ENCODE measurements around the gene C1orf74. TPM values are rescaled to one million over a fixed set of nuclear protein-coding genes. Genes with fewer than 3 reads are reported as not detected.

C1orf74 gene
- 1.0 TPM for total RNA-seq

- Histone ChIP-seq H3K4me3 (ENCODE audit: low read length) (peak within 1 kb of the TSS; percentile 68), H3K27me3 (ENCODE audit: insufficient read depth, low read length) (no peaks in the 10 kb centered on the region), H3K4me1 (ENCODE audit: insufficient read depth, low read length) (peaks cover 20% of the 10 kb centered on the region), H3K9me3 (ENCODE audit: low read depth, low read length) (no peaks in the 10 kb centered on the region)
These were observed at the start of gene C1orf74 for GRCh38 chr1:209784265-209785169. Gene C1orf74 (minus strand): TSS chr1:209784559. CDS start chr1:209783634, 925 bp downstream.

DNA sequence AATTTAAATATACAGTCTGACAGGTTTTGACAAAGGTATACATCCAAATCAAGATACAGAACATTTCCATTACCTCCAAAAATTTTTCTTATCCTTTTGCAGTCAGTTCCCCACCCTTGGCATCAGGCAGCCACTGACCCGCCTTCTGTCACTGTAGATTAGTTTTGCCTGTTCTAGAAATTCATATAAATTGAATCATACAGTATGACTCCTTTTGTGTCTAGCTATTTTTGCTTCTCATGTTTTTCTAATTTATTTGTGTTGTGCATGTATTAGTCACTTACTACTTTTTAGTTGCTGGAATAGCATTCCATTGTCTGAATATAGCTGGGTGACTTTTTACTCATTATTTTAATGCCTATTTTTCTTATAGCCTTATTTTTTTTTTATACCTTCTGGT lies 47.3 kb upstream of the C1orf74 start:
- Histone ChIP-seq H3K4me1 (ENCODE audit: insufficient read depth, low read length) (peaks cover 16% of the 10 kb centered on the region), H3K4me3 (ENCODE audit: low read length) (no peak overlapping the region), H3K27me3 (ENCODE audit: insufficient read depth, low read length) (no peaks in the 10 kb centered on the region)

DNA sequence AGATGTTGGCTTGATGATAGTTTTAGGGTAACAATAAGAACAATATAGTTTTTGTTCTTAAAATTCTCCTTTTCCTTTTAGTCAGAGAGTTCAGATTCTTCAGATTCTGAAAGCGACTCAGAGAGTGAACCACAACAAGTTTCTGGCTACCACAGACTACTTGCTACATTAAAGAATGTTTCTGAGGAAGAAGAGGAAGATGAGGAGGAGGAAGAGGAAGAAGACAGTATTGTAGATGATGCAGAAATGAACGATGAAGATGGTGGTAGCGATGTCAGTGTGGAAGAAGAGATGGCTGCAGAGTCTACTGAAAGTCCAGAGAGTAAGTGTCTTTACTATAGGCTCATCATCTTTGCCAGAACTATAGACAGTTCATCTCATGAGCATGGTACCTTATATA lies 46.4 kb upstream of the C1orf74 start:
- Histone ChIP-seq H3K27me3 (ENCODE audit: insufficient read depth, low read length) (no peaks in the 10 kb centered on the region), H3K4me1 (ENCODE audit: insufficient read depth, low read length) (peaks cover 16% of the 10 kb centered on the region), H3K9me3 (ENCODE audit: low read depth, low read length) (no peaks in the 10 kb centered on the region), H3K4me3 (ENCODE audit: low read length) (no peak overlapping the region)

More for the DNA sequence above, 47.3 kb upstream of the C1orf74 start:
- no peaks in the 10 kb centered on the region for H3K9me3 ChIP-seq (ENCODE audit: low read depth, low read length)

GRCh38 chr1:209829716-209830115 lies 45.4 kb upstream of the C1orf74 start:
- H3K9me3 ChIP-seq (ENCODE audit: low read depth, low read length), result no peaks in the 10 kb centered on the region
- H3K27me3 ChIP-seq (ENCODE audit: insufficient read depth, low read length), result peaks cover 2% of the 10 kb centered on the region
- peaks cover 16% of the 10 kb centered on the region for H3K4me1 ChIP-seq (ENCODE audit: insufficient read depth, low read length)
- no peak overlapping the region for H3K4me3 ChIP-seq (ENCODE audit: low read length)

DNA sequence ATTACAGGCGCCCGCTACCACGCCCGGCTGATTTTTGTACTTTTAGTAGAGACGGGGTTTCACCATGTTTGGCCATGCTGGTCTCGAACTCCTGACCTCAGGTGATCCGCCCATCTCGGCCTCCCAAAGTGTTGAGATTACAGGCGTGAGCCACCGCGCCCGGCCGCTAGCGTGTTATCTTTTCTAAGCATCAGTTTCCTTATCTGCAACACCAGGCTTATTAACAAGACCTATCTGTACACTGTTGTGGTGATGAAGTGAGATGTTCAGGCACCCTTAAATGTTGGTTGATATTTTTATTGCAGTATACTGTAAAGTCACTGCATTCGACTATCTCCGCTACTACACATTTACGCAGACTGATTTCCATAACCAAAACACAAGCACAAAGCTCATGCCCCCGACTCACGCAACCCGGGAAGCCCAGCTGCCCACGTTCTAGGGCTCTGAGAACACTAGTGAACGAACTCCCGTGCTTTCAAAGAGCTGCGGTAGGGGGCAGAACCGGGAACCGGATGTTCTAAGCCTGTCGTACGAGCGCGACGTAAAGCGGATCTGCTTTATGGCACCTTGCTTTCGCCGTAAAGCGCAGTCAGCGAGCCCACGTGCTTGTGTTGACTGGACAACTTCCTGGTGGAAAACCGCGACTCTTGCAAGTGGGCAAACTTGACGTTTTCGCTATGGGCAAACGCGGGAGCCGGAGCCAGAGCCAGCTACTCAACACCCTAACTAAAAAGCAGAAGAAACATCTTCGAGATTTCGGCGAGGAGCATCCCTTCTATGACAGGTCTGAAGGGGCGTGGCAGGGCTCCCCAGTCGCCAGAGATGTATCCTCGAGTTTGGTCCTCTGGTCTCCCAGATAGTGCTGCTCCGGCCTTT lies 43.3 kb upstream of the C1orf74 start, which contains the start of gene UTP25:
Gene UTP25, plus strand, starts transcription at position 589 of the 879 bp plus-strand sequence. Its CDS starts 92 bp downstream, at position 681.
- H3K27me3 ChIP-seq (ENCODE audit: insufficient read depth, low read length), result peaks cover 5% of the 10 kb centered on the region
- H3K4me3 ChIP-seq (ENCODE audit: low read length), result peak within 1 kb of the TSS; percentile 64
- peaks cover 16% of the 10 kb centered on the region for H3K4me1 ChIP-seq (ENCODE audit: insufficient read depth, low read length)
- H3K9me3 ChIP-seq (ENCODE audit: low read depth, low read length), result no peaks in the 10 kb centered on the region

GRCh38 chr1:209825591-209826434 lies 41.5 kb upstream of the C1orf74 start:
- H3K4me1 ChIP-seq (ENCODE audit: insufficient read depth, low read length), result peaks cover 16% of the 10 kb centered on the region
- peaks cover 8% of the 10 kb centered on the region for H3K27me3 ChIP-seq (ENCODE audit: insufficient read depth, low read length)
- H3K9me3 ChIP-seq (ENCODE audit: low read depth, low read length), result no peaks in the 10 kb centered on the region
- no peak overlapping the region for H3K4me3 ChIP-seq (ENCODE audit: low read length)

DNA sequence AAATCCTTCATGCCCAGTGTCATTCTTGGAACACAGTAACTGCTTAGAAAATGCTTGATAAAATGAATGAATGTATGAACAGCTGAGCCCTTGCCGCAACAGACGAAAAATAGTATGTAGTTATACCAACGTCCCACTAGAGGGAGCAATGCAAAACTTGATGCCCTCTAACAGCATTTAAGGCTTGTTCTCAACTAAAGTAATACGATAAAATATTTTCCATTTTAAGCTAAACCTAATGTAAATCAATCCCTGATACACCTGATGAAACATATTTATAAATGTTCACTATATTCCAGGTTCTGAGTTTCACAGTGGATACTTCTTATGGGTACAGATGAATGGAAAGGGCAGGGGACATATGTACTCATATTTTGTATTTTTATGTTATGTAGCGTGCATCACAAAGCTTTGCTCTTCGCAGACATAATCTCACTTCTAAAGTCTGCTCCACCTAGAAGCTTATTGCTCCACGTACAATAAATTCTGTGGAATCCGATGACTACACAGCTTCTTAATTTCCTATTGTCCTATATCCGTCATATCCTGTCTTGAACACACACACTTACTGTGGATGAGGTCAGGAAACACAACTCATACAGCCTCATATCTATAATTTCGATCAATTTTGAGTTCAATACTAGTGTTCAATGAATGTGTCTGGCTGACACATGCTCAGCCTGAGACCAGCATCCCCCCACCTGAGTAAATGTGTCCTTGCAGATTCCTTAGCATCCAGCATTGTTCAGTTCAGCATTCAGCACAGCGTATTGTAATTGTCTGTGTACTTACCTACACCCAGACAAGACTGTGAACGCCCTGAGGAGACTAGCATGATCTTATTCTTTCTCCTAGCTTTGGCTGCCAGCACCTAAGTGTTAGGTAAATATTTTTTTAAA lies 39.0 kb upstream of the C1orf74 start:
- H3K9me3 ChIP-seq (ENCODE audit: low read depth, low read length), result no peaks in the 10 kb centered on the region
- no peak overlapping the region for H3K4me3 ChIP-seq (ENCODE audit: low read length)
- H3K4me1 ChIP-seq (ENCODE audit: insufficient read depth, low read length), result peaks cover 5% of the 10 kb centered on the region
- H3K27me3 ChIP-seq (ENCODE audit: insufficient read depth, low read length), result peaks cover 18% of the 10 kb centered on the region

DNA sequence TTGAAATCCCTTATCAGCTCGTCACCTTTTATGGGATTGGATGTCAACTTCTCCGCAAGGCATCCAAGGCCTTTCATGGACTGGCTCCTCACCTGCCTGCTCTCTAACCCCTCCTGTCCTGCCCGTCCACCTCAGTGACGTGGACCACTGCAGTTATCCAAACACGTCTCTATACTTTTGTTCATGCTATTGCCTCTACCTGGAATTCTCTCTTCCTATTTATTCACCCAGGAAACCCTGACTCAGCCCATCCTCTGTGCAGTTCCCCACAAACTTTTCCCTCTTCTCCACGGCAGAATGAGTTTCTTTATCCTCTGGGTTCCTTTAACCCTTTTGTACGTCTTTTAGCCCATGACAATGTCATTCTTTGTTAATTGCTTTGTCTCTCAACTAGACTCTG lies 38.3 kb upstream of the C1orf74 start:
- H3K4me3 ChIP-seq (ENCODE audit: low read length), result no peak overlapping the region

DNA sequence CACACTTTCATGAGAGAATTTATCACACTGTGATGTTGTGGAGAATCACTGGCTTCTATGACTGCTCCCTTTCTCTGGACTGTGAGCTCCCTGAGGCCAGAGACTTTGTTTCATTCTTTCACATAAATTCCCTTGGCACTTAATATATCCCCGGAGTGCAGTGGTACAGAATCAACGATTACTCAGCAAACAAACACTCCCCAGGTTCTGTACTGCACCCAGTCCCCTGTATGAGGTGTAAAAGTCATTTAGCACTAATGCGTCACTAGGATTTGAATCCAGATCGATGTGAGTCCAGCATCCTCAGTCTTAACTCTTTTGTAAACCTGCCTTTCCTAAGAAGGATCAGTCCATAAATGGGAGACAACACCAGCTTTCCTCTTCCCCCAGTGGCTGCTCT lies 36.6 kb upstream of the C1orf74 start:
- H3K9me3 ChIP-seq (ENCODE audit: low read depth, low read length), result no peaks in the 10 kb centered on the region
- H3K4me3 ChIP-seq (ENCODE audit: low read length), result no peak overlapping the region
- H3K27me3 ChIP-seq (ENCODE audit: insufficient read depth, low read length), result peaks cover 18% of the 10 kb centered on the region
- H3K4me1 ChIP-seq (ENCODE audit: insufficient read depth, low read length), result no peaks in the 10 kb centered on the region

More for the DNA sequence above, 38.3 kb upstream of the C1orf74 start:
- Histone ChIP-seq H3K9me3 (ENCODE audit: low read depth, low read length) (no peaks in the 10 kb centered on the region), H3K4me1 (ENCODE audit: insufficient read depth, low read length) (peaks cover 5% of the 10 kb centered on the region), H3K27me3 (ENCODE audit: insufficient read depth, low read length) (peaks cover 18% of the 10 kb centered on the region)

DNA sequence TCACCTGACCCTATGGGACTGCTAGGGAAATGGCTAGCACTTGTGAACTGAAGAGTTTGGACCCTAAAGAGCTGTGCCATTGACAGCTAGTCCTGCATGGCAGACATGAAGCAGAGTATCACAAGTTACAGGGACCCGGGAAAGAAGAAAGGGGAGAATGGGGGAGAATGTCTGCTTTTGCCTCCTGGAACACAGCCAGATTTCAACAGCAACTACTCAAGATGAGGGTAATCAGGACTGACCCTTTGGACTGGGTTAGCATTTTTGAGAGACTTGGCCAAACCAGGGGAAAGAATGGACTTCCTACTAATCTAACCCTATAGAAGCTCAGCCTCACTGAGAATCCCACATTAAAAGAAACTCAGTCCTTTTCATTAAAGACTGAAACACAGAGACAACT lies 34.7 kb upstream of the C1orf74 start:
- Histone ChIP-seq H3K9me3 (ENCODE audit: low read depth, low read length) (no peaks in the 10 kb centered on the region), H3K4me3 (ENCODE audit: low read length) (no peak overlapping the region), H3K4me1 (ENCODE audit: insufficient read depth, low read length) (no peaks in the 10 kb centered on the region), H3K27me3 (ENCODE audit: insufficient read depth, low read length) (peaks cover 16% of the 10 kb centered on the region)

DNA sequence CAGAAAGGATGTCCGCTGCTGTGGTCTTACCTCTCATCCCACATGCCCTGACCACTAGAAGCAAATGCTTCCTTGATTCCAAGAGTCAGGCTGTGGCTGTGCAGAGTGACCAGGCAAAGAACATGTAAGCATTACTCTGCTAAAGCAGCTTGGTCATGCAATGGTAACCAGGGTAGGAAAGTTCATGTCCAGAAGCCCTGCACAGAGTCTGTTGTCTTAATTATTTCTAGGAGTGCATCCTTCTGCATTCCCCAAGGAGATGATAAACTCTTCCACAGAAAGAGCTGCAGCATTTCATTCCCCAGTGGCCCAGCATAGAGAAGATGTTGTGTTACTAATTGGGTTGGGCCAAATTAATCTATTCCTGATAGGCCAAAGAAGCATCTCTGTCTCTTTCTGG lies 33.3 kb upstream of the C1orf74 start:
- no peak overlapping the region for H3K4me3 ChIP-seq (ENCODE audit: low read length)
- no peaks in the 10 kb centered on the region for H3K9me3 ChIP-seq (ENCODE audit: low read depth, low read length)
- no peaks in the 10 kb centered on the region for H3K4me1 ChIP-seq (ENCODE audit: insufficient read depth, low read length)
- H3K27me3 ChIP-seq (ENCODE audit: insufficient read depth, low read length), result peaks cover 13% of the 10 kb centered on the region

GRCh38 chr1:209816923-209817322 lies 32.6 kb upstream of the C1orf74 start:
- no peak overlapping the region for H3K4me3 ChIP-seq (ENCODE audit: low read length)
- no peaks in the 10 kb centered on the region for H3K9me3 ChIP-seq (ENCODE audit: low read depth, low read length)
- peaks cover 13% of the 10 kb centered on the region for H3K27me3 ChIP-seq (ENCODE audit: insufficient read depth, low read length)
- no peaks in the 10 kb centered on the region for H3K4me1 ChIP-seq (ENCODE audit: insufficient read depth, low read length)

DNA sequence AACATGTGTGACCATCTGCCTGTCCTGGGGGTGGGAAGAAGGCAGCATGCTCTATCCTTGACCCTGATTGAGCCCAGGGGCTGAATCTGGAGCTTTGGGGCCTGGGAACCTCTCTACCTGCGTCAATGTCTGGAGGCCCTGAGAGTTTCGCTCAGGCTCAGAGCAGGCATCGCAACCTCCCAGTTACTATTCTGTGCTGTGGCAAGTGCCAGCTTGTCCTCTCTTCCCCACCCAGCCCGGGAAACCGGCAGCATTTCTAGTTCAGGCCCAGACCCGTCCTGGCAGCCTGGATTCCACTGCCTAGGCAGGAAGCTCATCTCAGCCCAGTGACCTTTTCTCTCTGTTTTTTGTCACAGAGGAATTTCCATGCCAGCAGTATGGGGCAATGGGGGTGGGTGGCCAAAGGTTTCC lies 31.6 kb upstream of the C1orf74 start:
- H3K9me3 ChIP-seq (ENCODE audit: low read depth, low read length), result no peaks in the 10 kb centered on the region
- H3K4me3 ChIP-seq (ENCODE audit: low read length), result no peak overlapping the region
- H3K4me1 ChIP-seq (ENCODE audit: insufficient read depth, low read length), result no peaks in the 10 kb centered on the region
- peaks cover 10% of the 10 kb centered on the region for H3K27me3 ChIP-seq (ENCODE audit: insufficient read depth, low read length)
